ENCODE measurements around the gene ABCF3.

Gene ABCF3

GRCh38 chr3:184168363-184169120 is 17.5 kb upstream of the ABCF3 start:
- DNase-seq, result no peak

- no peak for DNase-seq
These were observed 15.8 kb upstream of the ABCF3 start for GRCh38 chr3:184169896-184170875.

- no peak for DNase-seq
These were observed 14.4 kb upstream of the ABCF3 start for GRCh38 chr3:184171562-184171961.

- no peak for DNase-seq
These were observed 13.2 kb upstream of the ABCF3 start for GRCh38 chr3:184172681-184173373.

- no peak for DNase-seq
These were observed 12.7 kb upstream of the ABCF3 start for GRCh38 chr3:184173374-184173722.

GRCh38 chr3:184174284-184174645 is 11.7 kb upstream of the ABCF3 start:
- no peak for DNase-seq

GRCh38 chr3:184174646-184175492 is 11.1 kb upstream of the ABCF3 start, which contains the start of gene AP2M1:
Gene AP2M1 (plus strand): TSS chr3:184174855. CDS start chr3:184176994, 2,139 bp downstream.
- DNase-seq, result peak; percentile 94

- no peak for DNase-seq
These were observed 10.5 kb upstream of the ABCF3 start for GRCh38 chr3:184175506-184175905.

- no peak for DNase-seq
These were observed 10.0 kb upstream of the ABCF3 start for GRCh38 chr3:184175981-184176376.

GRCh38 chr3:184176377-184177330 is 9.3 kb upstream of the ABCF3 start:
- DNase-seq, result peak; percentile 71

GRCh38 chr3:184177331-184177731 is 8.7 kb upstream of the ABCF3 start:
- no peak for DNase-seq

GRCh38 chr3:184177767-184178306 is 8.2 kb upstream of the ABCF3 start:
- DNase-seq, result no peak

- no peak for DNase-seq
These were observed 7.4 kb upstream of the ABCF3 start for GRCh38 chr3:184178521-184179138.

- no peak for DNase-seq
These were observed 5.8 kb upstream of the ABCF3 start for GRCh38 chr3:184180165-184180564.

GRCh38 chr3:184181596-184181995 is 4.4 kb upstream of the ABCF3 start:
- no peak for DNase-seq

GRCh38 chr3:184183679-184184078 is 2.3 kb upstream of the ABCF3 start:
- no peak for DNase-seq

- no peak for DNase-seq
These were observed 1.3 kb upstream of the ABCF3 start for GRCh38 chr3:184184546-184185230.

- peak; percentile 98 for DNase-seq
These were observed 377 bp upstream of the ABCF3 start for GRCh38 chr3:184185461-184186183.

- no peak for DNase-seq
These were observed 856 bp downstream of the ABCF3 start for GRCh38 chr3:184186902-184187207.

All from NCI-H510A (cell line).